Kidney (tissue), 14 donors: ENCODE data around the gene SEMA3D. TPM values are rescaled to one million over a fixed set of nuclear protein-coding genes. Genes with fewer than 3 reads are reported as not detected.

ENCODE experiments used
- DNase-seq, 5 donors: peaks; one replicate each; pipeline ENCODE4 v3.0.0-alpha.2; 2013 to 2020
- FAIRE-seq: peaks from 2 replicates; lab custom pipeline; 2012; peaks lifted over from hg19 to GRCh38; lab: Jason Lieb, UNC
- H3K27ac ChIP-seq, 2 donors: one replicate each; pipeline ENCODE4 v1.7.0; 2013; ENCODE audit warnings: low read depth in 2 of 2, low read length in 2 of 2, inconsistent platforms in 1 of 2
- H3K27me3 ChIP-seq: one replicate; pipeline ENCODE4 v1.7.1; 2013; ENCODE audit warnings: low read length, inconsistent platforms; ENCODE audit not compliant: control insufficient read depth, insufficient read depth
- H3K36me3 ChIP-seq, 3 donors: one replicate each; pipeline versions ENCODE4 v1.7.0 to v1.7.1; 2013; ENCODE audit warnings: low read length in 3 of 3, control low read depth in 1 of 3, inconsistent platforms in 1 of 3; ENCODE audit not compliant: insufficient read depth in 3 of 3, control insufficient read depth in 2 of 3
- H3K4me1 ChIP-seq, 3 donors: one replicate each; pipeline versions ENCODE4 v1.7.0 to v1.7.1; 2013; ENCODE audit warnings: low read length in 3 of 3, inconsistent platforms in 1 of 3, low read depth in 1 of 3; ENCODE audit not compliant: control insufficient read depth in 2 of 3, insufficient read depth in 2 of 3
- H3K4me3 ChIP-seq, 3 donors: one replicate each; pipeline versions ENCODE4 v1.7.0 to v1.8.1; 2013; ENCODE audit warnings: low read length in 3 of 3, control low read depth in 1 of 3, inconsistent platforms in 1 of 3
- H3K9ac ChIP-seq, 3 donors: one replicate each; pipeline versions ENCODE4 v1.7.0 to v1.7.1; 2013; ENCODE audit warnings: low read length in 3 of 3, control low read depth in 1 of 3, inconsistent platforms in 1 of 3
- H3K9me3 ChIP-seq, 3 donors: one replicate each; pipeline versions ENCODE4 v1.7.0 to v1.7.1; 2013; ENCODE audit warnings: low read length in 3 of 3, control low read depth in 1 of 3, inconsistent platforms in 1 of 3; ENCODE audit not compliant: control insufficient read depth in 2 of 3, insufficient read depth in 1 of 3
- CTCF ChIP-seq: IDR thresholded peaks from 3 replicates; pipeline ENCODE4 v1.5.1; 2012; ENCODE audit warnings: mild to moderate bottlenecking, moderate library complexity, borderline replicate concordance; ENCODE audit not compliant: insufficient read depth; ENCODE audit errors: extremely low read depth
- intact Hi-C: fragments of 100-400 bp; cut with DNase I; formaldehyde crosslinking; loops from one replicate; pipeline ENCODE4 v1.11.1; 2022
- polyA plus RNA-seq: library from polyadenylated mRNA; stranded (reverse); fragments of 350-450 nt; fragmentation: Illumina TruSeq; extraction: RNeasy Lipid Tissue Mini Kit (QIAGEN cat#74804); gene quantifications from one replicate; pipeline ENCODE4 v1.2.3, GENCODE V29; 2014; ENCODE audit warnings: low read depth, low replicate concordance; ENCODE audit not compliant: insufficient read depth
- total RNA-seq: library from RNA; stranded (reverse); fragmentation: NEBNext Ultra II Directional; extraction: Animal tissue kit (Norgen Biotek cat#: 25700); gene quantifications from one replicate; pipeline ENCODE4 v1.2.1, GENCODE V29; 2021
- donor health status: control.
- donor health status: control.
- donor health status: control.
- donor health status: control.
- donor health status: control.
- donor health status: DM: yes; HTN: yes; CAD: no.
- donor health status: Normal renal cell carcinoma (clear cell type).

Gene SEMA3D
- total and polyA plus RNA-seq, 2 donors from 2014 or later: 0.82 to 17.5 TPM

- Histone ChIP-seq H3K36me3 (no peaks in the 10 kb centered on the region), H3K9ac (no peak overlapping the region), H3K27ac (no peak overlapping the region), H3K4me1 (no peaks in the 10 kb centered on the region), H3K4me3 (no peak overlapping the region), H3K9me3 (no peaks in the 10 kb centered on the region), H3K27me3 (no peaks in the 10 kb centered on the region)
- intact Hi-C loops: no loop called here
- DNase-seq: no peak
- FAIRE-seq: no peak
- no peak for TF ChIP-seq CTCF
Observed at GRCh38 chr7:85060696-85061095, 126.2 kb downstream of the SEMA3D start.

- H3K27me3 ChIP-seq: no peaks in the 10 kb centered on the region
- FAIRE-seq (no peak), DNase-seq (no peak)
- H3K27ac ChIP-seq: no peak overlapping the region
- no peak overlapping the region for H3K4me3 ChIP-seq
- no peaks in the 10 kb centered on the region for H3K36me3 ChIP-seq
- no peak overlapping the region for H3K9ac ChIP-seq
- intact Hi-C loops: no loop called here
- H3K4me1 ChIP-seq: no peaks in the 10 kb centered on the region
- no peak for TF ChIP-seq CTCF
- H3K9me3 ChIP-seq: no peaks in the 10 kb centered on the region
Observed at GRCh38 chr7:85055906-85056305, 130.9 kb downstream of the SEMA3D start.

GRCh38 chr7:85055196-85055595 lies 131.7 kb downstream of the SEMA3D start:
- Histone ChIP-seq H3K27ac (no peak overlapping the region), H3K4me3 (no peak overlapping the region), H3K9ac (no peak overlapping the region), H3K9me3 (no peaks in the 10 kb centered on the region), H3K27me3 (no peaks in the 10 kb centered on the region), H3K36me3 (no peaks in the 10 kb centered on the region), H3K4me1 (no peaks in the 10 kb centered on the region)
- FAIRE-seq (no peak), DNase-seq (no peak)
- intact Hi-C loops: no loop called here
- TF ChIP-seq CTCF: no peak

GRCh38 chr7:85054306-85054705 lies 132.6 kb downstream of the SEMA3D start:
- H3K4me3 ChIP-seq: no peak overlapping the region
- H3K4me1 ChIP-seq: no peaks in the 10 kb centered on the region
- H3K27ac ChIP-seq: no peak overlapping the region
- FAIRE-seq (no peak), DNase-seq (no peak)
- TF ChIP-seq CTCF: no peak
- H3K27me3 ChIP-seq: no peaks in the 10 kb centered on the region
- intact Hi-C loops: no loop called here
- H3K9ac ChIP-seq: no peak overlapping the region
- no peaks in the 10 kb centered on the region for H3K36me3 ChIP-seq
- no peaks in the 10 kb centered on the region for H3K9me3 ChIP-seq
